Ovary (tissue), 9 donors: ENCODE measurements around the gene PTPN21. TPM values are rescaled to one million over a fixed set of nuclear protein-coding genes. Genes with fewer than 3 reads are reported as not detected.

Experiments
- DNase-seq, 5 donors: peaks; one replicate each; pipeline ENCODE4 v3.0.0-alpha.2; 2019 to 2020
- H3K27ac ChIP-seq, 2 donors: fragments of 200-600 bp; one replicate each; pipeline versions ENCODE4 v1.5.1 to v1.8.0; 2019 to 2022
- H3K27me3 ChIP-seq: fragments of 200-600 bp; one replicate; pipeline ENCODE4 v1.8.0; 2022
- H3K36me3 ChIP-seq: fragments of 200-600 bp; sonication (generic); one replicate; pipeline ENCODE4 v1.5.1; 2019
- H3K4me1 ChIP-seq: one replicate; pipeline ENCODE4 v1.8.1; 2013; ENCODE audit warnings: mild to moderate bottlenecking, moderate library complexity; ENCODE audit not compliant: insufficient read depth
- H3K4me3 ChIP-seq: fragments of 200-600 bp; sonication (generic); one replicate; pipeline ENCODE4 v1.5.1; 2017
- H3K9me3 ChIP-seq, 2 donors: fragments of 200-600 bp in 1 of 2; sonication (generic) in 1 of 2; one replicate each; pipeline versions ENCODE4 v1.5.1 to v1.8.1; 2013 to 2019; ENCODE audit warnings: mild to moderate bottlenecking in 1 of 2, moderate library complexity in 1 of 2
- CTCF ChIP-seq, 3 donors: fragments of 450-650 bp in 2 of 3; fragments of 200-600 bp in 1 of 3; IDR thresholded peaks; one replicate each; pipeline versions ENCODE4 v1.5.1 to v1.8.0; 2016 to 2022; ENCODE audit warnings: antibody characterized with exemption in 3 of 3, mild to moderate bottlenecking in 1 of 3
- EP300 ChIP-seq: sonication (generic); formaldehyde crosslinking; IDR thresholded peaks from one replicate; pipeline ENCODE4 v1.6.1; 2017; ENCODE audit warnings: antibody characterized with exemption
- POLR2A ChIP-seq: fragments of 450-650 bp; IDR thresholded peaks from one replicate; pipeline ENCODE4 v1.6.1; 2017; ENCODE audit warnings: antibody characterized with exemption, mild to moderate bottlenecking, moderate library complexity
- WGBS, 3 donors: extraction: QIAGEN DNeasy Blood & Tissue Kit in 1 of 3; methylation state at CpG; one replicate each; pipeline versions ENCODE4 v1.1.5 to v1.1.7; 2013 to 2017; 5-methylcytosine and 5-hydroxymethylcytosine counted together
- intact Hi-C, 4 donors: fragments of 100-400 bp; cut with DNase I; formaldehyde crosslinking; loops; one replicate each; pipeline versions ENCODE4 v1.11.0 to v1.15.1; 2022 to 2023
- polyA plus RNA-seq, 2 donors: library from polyadenylated mRNA; stranded (reverse); fragments of 200-250 nt in 1 of 2; fragments of 350-450 nt in 1 of 2; fragmentation: Illumina TruSeq in 1 of 2; extraction: RNeasy Lipid Tissue Mini Kit (QIAGEN cat#74804) in 1 of 2; gene quantifications; one replicate each; pipeline ENCODE4 v1.2.3, GENCODE V29; 2013 to 2014
- total RNA-seq, 7 donors: library from RNA; depleted of rRNA in 2 of 7; stranded (reverse); fragments of >200 nt in 2 of 7; fragmentation: NEBNext Ultra II Directional in 3 of 7; extraction: Animal tissue kit (Norgen Biotek cat#: 25700) in 3 of 7; gene quantifications; one replicate each; pipeline versions ENCODE4 v1.1.0 to v1.2.4, GENCODE V29; 2016 to 2023
- donor health status: DM: no; HTN: no; CAD: no; lungs with moderate emphysema.
- donor health status: DM: no; HTN: no; CAD: no.
- donor health status: Bipolar disorder and iron deficiency.
- donor health status: DM: yes; HTN: yes; CAD: no.
- donor health status: DM: no; HTN: no; CAD: no.
- donor health status: DM: yes; HTN: yes; CAD: no.

Gene PTPN21
- total and polyA plus RNA-seq, 9 donors, result 12.0 to 76.7 (median 26.3) TPM

- TF ChIP-seq POLR2A (no peak), CTCF (IDR thresholded peaks at IDR 0.05) (no peak), EP300 (no peak)
- no peaks in the 10 kb centered on the region for H3K36me3 ChIP-seq
- no peaks in the 10 kb centered on the region for H3K27me3 ChIP-seq
- intact Hi-C loops, result loop anchor here in 2 of 4 donors (10.0 kb wide), 1 partner anchor 58 kb away; the partner anchor contains the start of gene PTPN21 (in 2 of the 2)
- WGBS, 3 donors, result 78 to 83% (median 81%) methylated on average over 3 of the region's 3 CpGs
- peaks cover 2% of the 10 kb centered on the region for H3K4me1 ChIP-seq
- no peaks in the 10 kb centered on the region for H3K9me3 ChIP-seq
- H3K27ac ChIP-seq, result no peak overlapping the region
- DNase-seq, result no peak
- no peak overlapping the region for H3K4me3 ChIP-seq
Observed at GRCh38 chr14:88496414-88496813, 58.4 kb downstream of the PTPN21 start.

- peaks cover 2% of the 10 kb centered on the region for H3K4me1 ChIP-seq
- H3K27me3 ChIP-seq, result no peaks in the 10 kb centered on the region
- TF ChIP-seq EP300, result no peak
- no peak for TF ChIP-seq CTCF (IDR thresholded peaks at IDR 0.05)
- no peak for TF ChIP-seq POLR2A
- no peak for DNase-seq
- no peaks in the 10 kb centered on the region for H3K9me3 ChIP-seq
- no peak overlapping the region for H3K4me3 ChIP-seq
- WGBS, 3 donors, result 81 to 85% (median 84%) methylated on average over 6 of the region's 6 CpGs
- no peaks in the 10 kb centered on the region for H3K36me3 ChIP-seq
- intact Hi-C loops, result loop anchor here (5.0 to 10.0 kb wide), 3 partner anchors 59 to 69 kb away; partner anchors contain the start of genes PTPN21 (in 2 of the 4) and ZC3H14 (in 1 of the 4)
- H3K27ac ChIP-seq, result no peak overlapping the region
Observed at GRCh38 chr14:88493392-88494185, 61.2 kb downstream of the PTPN21 start.

- WGBS, 3 donors, result 43 to 52% (median 44%) methylated on average over 12 of the region's 12 CpGs
- Histone ChIP-seq H3K9me3 (no peaks in the 10 kb centered on the region), H3K4me3 (no peak overlapping the region), H3K36me3 (no peaks in the 10 kb centered on the region), H3K4me1 (peaks cover 2% of the 10 kb centered on the region), H3K27me3 (no peaks in the 10 kb centered on the region), H3K27ac (no peak overlapping the region)
- peak; percentile 39 to 73 (median 53) for DNase-seq
- intact Hi-C loops, result loop anchor here (5.0 to 10.0 kb wide), 3 partner anchors 60 to 70 kb away; partner anchors contain the start of genes PTPN21 (in 2 of the 4) and ZC3H14 (in 1 of the 4)
- TF ChIP-seq EP300 (no peak), POLR2A (no peak), CTCF (IDR thresholded peaks at IDR 0.05) (peak; percentile 62 to 82 (median 81))
Observed at GRCh38 chr14:88492272-88493089, 62.3 kb downstream of the PTPN21 start.

DNA sequence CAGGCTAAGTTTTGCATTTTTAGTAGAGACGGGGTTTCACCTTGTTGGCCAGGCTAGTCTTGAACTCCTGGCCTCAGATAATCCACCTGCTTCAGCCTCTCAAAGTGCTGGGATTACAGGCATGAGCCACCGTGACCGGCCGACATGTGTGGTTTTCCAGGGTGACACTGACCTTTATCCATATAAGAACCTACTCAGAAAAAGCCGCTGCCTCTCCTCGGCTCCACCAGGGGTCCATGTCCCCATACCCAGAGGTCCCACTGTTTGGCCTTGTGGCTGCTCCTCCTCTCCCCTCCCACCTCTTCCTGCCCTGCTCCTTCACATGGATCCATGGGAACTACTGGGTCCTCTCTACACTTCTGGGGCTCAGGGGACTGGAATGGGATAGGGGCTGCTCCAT is 64.6 kb downstream of the PTPN21 start:
- intact Hi-C loops, result loop anchor here (5.0 to 10.0 kb wide), 3 partner anchors 62 to 72 kb away; partner anchors contain the start of genes PTPN21 (in 2 of the 4) and ZC3H14 (in 1 of the 4)
- TF ChIP-seq EP300 (no peak), POLR2A (no peak), CTCF (IDR thresholded peaks at IDR 0.05) (no peak)
- Histone ChIP-seq H3K36me3 (no peaks in the 10 kb centered on the region), H3K4me1 (peaks cover 2% of the 10 kb centered on the region), H3K9me3 (no peaks in the 10 kb centered on the region), H3K27ac (no peak overlapping the region), H3K4me3 (no peak overlapping the region), H3K27me3 (no peaks in the 10 kb centered on the region)
- no peak for DNase-seq
- 88 to 93% (median 90%) methylated on average over 6 of the region's 6 CpGs for WGBS, 3 donors
